ENCODE measurements around the gene ASGR2.
"Not testable (repeated sequence)": the region's sequence is repeated elsewhere in the genome, so short reads cannot be mapped to it uniquely, and the experiment has no call there.

ASGR2 gene, protein sequence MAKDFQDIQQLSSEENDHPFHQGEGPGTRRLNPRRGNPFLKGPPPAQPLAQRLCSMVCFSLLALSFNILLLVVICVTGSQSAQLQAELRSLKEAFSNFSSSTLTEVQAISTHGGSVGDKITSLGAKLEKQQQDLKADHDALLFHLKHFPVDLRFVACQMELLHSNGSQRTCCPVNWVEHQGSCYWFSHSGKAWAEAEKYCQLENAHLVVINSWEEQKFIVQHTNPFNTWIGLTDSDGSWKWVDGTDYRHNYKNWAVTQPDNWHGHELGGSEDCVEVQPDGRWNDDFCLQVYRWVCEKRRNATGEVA

GRCh38 chr17:7114241-7114874, at the start of gene ASGR2:
Gene ASGR2 (minus strand): TSS chr17:7114822. CDS start chr17:7114240, 582 bp downstream.
- H3K4me3 ChIP-seq (replicated peaks; ENCODE audit: low read depth, low read length): no peak within 1 kb of the TSS
- no peak for TF ChIP-seq CTCF (IDR thresholded peaks at IDR 0.05; ENCODE audit: low read length, missing control alignments)
- no peak for DNase-seq (ENCODE audit: low read depth)

- H3K4me3 ChIP-seq (replicated peaks; ENCODE audit: low read depth, low read length); DNase-seq (ENCODE audit: low read depth): not testable (repeated sequence)
Observed at GRCh38 chr17:7159571-7159970, 44.9 kb upstream of the ASGR2 start.

DNA sequence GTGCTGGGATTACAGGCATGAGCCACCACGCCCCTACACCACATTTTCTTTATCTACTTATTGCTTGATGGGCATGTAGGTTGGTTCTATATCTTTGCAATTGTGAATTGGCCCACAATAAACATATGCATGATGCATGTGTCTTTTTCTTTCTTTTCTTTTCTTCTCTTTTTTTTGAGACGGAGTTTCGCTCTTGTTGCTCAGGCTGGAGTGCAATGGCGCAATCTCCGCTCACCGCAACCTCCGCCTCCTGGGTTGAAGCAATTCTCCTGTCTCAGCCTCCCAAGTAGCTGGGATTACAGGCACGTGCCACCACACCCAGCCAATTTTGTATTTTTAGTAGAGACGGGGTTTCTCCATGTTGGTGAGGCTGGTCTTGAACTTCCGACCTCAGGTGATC, 43.8 kb upstream of the ASGR2 start:
- not testable (repeated sequence) for DNase-seq (ENCODE audit: low read depth); H3K4me3 ChIP-seq (replicated peaks; ENCODE audit: low read depth, low read length)

DNA sequence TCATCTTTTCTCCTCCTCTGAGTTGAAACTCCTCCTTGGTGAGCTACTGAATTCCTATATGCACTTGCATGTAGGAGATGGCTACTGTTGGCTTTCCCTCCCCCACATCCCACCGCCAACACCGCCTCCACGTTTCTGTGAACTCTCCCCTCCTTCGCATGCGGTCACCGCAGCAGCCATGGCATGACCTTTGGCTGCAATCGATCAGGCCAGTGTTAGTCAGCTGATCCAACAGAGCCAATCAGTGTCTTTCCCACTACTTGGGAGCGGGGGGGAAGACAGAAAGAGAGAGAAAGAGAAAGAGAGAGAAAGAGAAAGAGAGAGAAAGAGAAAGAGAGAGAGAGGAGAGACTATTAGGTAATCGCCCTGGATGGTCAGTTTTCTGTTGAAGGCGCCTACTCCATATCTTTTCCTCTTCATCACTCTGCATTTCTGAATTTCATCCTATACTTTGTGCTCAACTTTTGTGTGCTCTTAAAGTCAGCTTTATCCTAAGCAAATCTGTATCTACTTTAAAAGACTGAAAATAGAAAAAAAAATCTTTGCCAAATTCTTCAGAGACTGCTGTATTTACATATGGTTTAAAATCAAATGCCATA, 41.8 kb upstream of the ASGR2 start:
- TF ChIP-seq CTCF (IDR thresholded peaks at IDR 0.05; ENCODE audit: low read length, missing control alignments): no peak
- no peak overlapping the region for H3K4me3 ChIP-seq (replicated peaks; ENCODE audit: low read depth, low read length)
- no peak for DNase-seq (ENCODE audit: low read depth)

GRCh38 chr17:7147772-7148171, 33.1 kb upstream of the ASGR2 start:
- no peak for DNase-seq (ENCODE audit: low read depth)
- no peak overlapping the region for H3K4me3 ChIP-seq (replicated peaks; ENCODE audit: low read depth, low read length)
- no peak for TF ChIP-seq CTCF (IDR thresholded peaks at IDR 0.05; ENCODE audit: low read length, missing control alignments)

DNA sequence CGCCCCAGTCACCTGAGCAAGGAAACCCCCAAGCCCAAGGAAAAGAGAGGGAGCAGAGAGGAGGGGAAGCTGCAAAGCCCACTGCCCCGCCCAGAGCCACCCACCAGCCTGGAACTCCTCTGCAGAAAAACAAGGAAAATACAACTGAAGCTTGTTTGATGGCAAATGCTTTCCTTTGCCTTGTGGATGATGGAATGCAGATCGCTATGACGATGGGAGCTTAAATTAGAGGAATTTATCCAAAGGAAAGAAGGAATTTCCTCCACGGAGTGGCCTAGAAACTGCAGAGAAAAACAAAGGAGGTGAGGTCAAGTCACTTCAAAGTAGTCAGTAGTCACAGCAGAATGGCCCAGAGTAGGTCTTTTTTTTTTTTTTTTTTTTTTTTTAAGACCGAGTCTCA, 31.5 kb upstream of the ASGR2 start:
- no peak overlapping the region for H3K4me3 ChIP-seq (replicated peaks; ENCODE audit: low read depth, low read length)
- TF ChIP-seq CTCF (IDR thresholded peaks at IDR 0.05; ENCODE audit: low read length, missing control alignments): no peak
- no peak for DNase-seq (ENCODE audit: low read depth)

DNA sequence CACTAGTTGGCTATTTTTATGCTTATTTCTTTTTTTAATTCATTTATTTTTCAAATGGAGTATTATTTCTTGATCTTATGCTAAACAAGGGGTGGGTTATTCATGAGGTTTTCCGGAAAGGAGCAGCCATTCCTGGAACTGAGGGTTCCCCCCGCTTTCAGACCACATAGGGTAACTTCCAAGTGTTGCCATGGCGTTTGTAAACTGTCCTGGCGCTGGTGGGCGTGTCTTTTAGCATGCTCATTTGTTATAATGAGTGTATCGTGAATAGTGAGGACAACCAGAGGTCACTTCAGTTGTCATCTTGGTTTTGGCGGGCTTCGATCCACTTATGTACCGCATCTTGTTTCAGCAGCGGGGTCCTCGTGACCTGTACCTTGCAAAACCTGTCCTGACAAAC, 29.6 kb upstream of the ASGR2 start:
- no peak overlapping the region for H3K4me3 ChIP-seq (replicated peaks; ENCODE audit: low read depth, low read length)
- TF ChIP-seq CTCF (IDR thresholded peaks at IDR 0.05; ENCODE audit: low read length, missing control alignments): no peak
- no peak for DNase-seq (ENCODE audit: low read depth)

- DNase-seq (ENCODE audit: low read depth): no peak
- no peak for TF ChIP-seq CTCF (IDR thresholded peaks at IDR 0.05; ENCODE audit: low read length, missing control alignments)
- H3K4me3 ChIP-seq (replicated peaks; ENCODE audit: low read depth, low read length): no peak overlapping the region
Observed at GRCh38 chr17:7141824-7142223, 27.2 kb upstream of the ASGR2 start.
